Astrocyte (in vitro differentiated cells and primary cell): ENCODE data around the gene ZNF764. TPM values are rescaled to one million over a fixed set of nuclear protein-coding genes. Genes with fewer than 3 reads are reported as not detected.

Experiments used
- DNase-seq: peaks from one replicate; pipeline ENCODE4 v3.0.0-alpha.2; 2010; ENCODE audit warnings: low read depth
- FAIRE-seq: peaks from 2 replicates; lab custom pipeline; 2011; peaks lifted over from hg19 to GRCh38; lab: Jason Lieb, UNC
- H2AFZ ChIP-seq: 2 replicates; pipeline ENCODE4 v1.6.0; 2012; ENCODE audit warnings: low read depth, low read length, inconsistent platforms
- H3K27ac ChIP-seq: 2 replicates; pipeline ENCODE4 v1.5.1; 2011; ENCODE audit warnings: low read depth, low read length, inconsistent platforms
- H3K27me3 ChIP-seq: 2 replicates; pipeline ENCODE4 v1.6.0; 2011; ENCODE audit warnings: low read length, inconsistent platforms; ENCODE audit not compliant: insufficient read depth
- H3K36me3 ChIP-seq: 2 replicates; pipeline ENCODE4 v1.5.1; 2011; ENCODE audit warnings: low read length, inconsistent platforms; ENCODE audit not compliant: insufficient read depth
- H3K4me1 ChIP-seq: 2 replicates; pipeline ENCODE4 v1.5.1; 2011; ENCODE audit warnings: low read length, inconsistent platforms; ENCODE audit not compliant: insufficient read depth
- H3K4me2 ChIP-seq: 2 replicates; pipeline ENCODE4 v1.6.0; 2012; ENCODE audit warnings: low read length, inconsistent platforms
- H3K4me3 ChIP-seq: 2 replicates; pipeline ENCODE4 v1.5.1; 2011; ENCODE audit warnings: low read depth, mild to moderate bottlenecking, low read length, inconsistent platforms; ENCODE audit not compliant: insufficient read depth
- H3K79me2 ChIP-seq: 2 replicates; pipeline ENCODE4 v1.6.0; 2012; ENCODE audit warnings: mild to moderate bottlenecking, low read length, inconsistent platforms; ENCODE audit not compliant: insufficient read depth
- H3K9ac ChIP-seq: 2 replicates; pipeline ENCODE4 v1.6.0; 2012; ENCODE audit warnings: mild to moderate bottlenecking, low read length, inconsistent platforms
- H3K9me3 ChIP-seq: 2 replicates; pipeline ENCODE4 v1.5.1; 2012; ENCODE audit warnings: low read depth, mild to moderate bottlenecking, low read length, inconsistent platforms; ENCODE audit not compliant: insufficient read depth
- H4K20me1 ChIP-seq: 2 replicates; pipeline ENCODE4 v1.6.0; 2012; ENCODE audit warnings: low read length, inconsistent platforms; ENCODE audit not compliant: insufficient read depth
- H3K27ac Mint-ChIP-seq: one replicate; pipeline ENCODE4 v1.8.0; 2021; ENCODE audit warnings: mild to moderate bottlenecking, mixed read lengths; ENCODE audit not compliant: unreplicated experiment
- H3K27me3 Mint-ChIP-seq: one replicate; pipeline ENCODE4 v1.8.0; 2021; ENCODE audit warnings: low read depth, mixed read lengths; ENCODE audit not compliant: unreplicated experiment
- H3K36me3 Mint-ChIP-seq: one replicate; pipeline ENCODE4 v1.8.0; 2021; ENCODE audit warnings: low read depth, mixed read lengths; ENCODE audit not compliant: unreplicated experiment
- H3K4me1 Mint-ChIP-seq: one replicate; pipeline ENCODE4 v1.8.0; 2021; ENCODE audit warnings: low read depth, mixed read lengths; ENCODE audit not compliant: unreplicated experiment
- H3K4me3 Mint-ChIP-seq: one replicate; pipeline ENCODE4 v1.8.0; 2021; ENCODE audit warnings: mild to moderate bottlenecking, moderate library complexity, mixed read lengths; ENCODE audit not compliant: unreplicated experiment
- H3K9me3 Mint-ChIP-seq: one replicate; pipeline ENCODE4 v1.8.0; 2021; ENCODE audit warnings: mild to moderate bottlenecking, mixed read lengths; ENCODE audit not compliant: unreplicated experiment
- EZH2 ChIP-seq: IDR thresholded peaks from 2 replicates; pipeline ENCODE4 v1.6.1; 2012; ENCODE audit warnings: mild to moderate bottlenecking, low read length, inconsistent platforms; ENCODE audit not compliant: insufficient read depth
- total RNA-seq: library from RNA; stranded (reverse); gene quantifications from 2 replicates; pipeline ENCODE4 v1.2.1, GENCODE V29; 2021
- TF ChIP-seq, protein P1 (sequence below): IDR thresholded peaks from 2 replicates; pipeline ENCODE4 v1.5.1; 2011; ENCODE audit warnings: low read depth, mild to moderate bottlenecking, inconsistent platforms, low read length, moderate library complexity; ENCODE audit not compliant: insufficient read depth

ZNF764 gene
- total RNA-seq, 1 donor from 2014 or later = 8.5 TPM

DNA sequence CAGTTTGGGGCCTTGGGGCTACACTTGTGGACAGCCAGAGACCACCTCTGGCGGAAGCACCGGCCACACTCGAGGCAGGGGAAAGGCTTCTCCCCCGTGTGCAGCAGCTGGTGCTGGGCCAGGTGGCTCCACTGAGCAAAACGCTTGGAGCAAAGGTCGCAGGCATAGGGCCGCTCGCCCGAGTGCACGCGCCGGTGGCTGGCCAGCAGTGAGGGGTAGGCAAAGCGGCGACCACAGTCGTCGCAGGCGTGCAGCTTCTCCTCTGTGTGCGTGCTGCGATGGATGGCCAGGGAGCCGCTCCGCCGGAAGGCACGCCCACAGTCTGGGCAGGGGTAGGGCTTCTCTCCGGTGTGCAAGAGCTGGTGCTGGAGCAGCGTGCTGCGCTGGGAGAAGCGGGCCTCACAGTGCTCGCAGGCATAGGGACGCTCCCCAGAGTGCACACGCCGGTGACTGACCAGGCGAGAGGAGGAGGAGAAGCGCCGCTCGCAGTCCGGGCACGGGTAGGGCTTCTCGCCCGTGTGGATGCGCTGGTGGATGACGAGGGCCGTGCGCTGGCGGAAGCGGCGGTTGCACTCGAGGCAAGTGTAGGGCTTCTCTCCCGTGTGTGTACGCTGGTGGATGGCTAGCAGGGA is 46.3 kb upstream of the ZNF764 start:
- Histone ChIP-seq H3K36me3 (peaks cover 7% of the 10 kb centered on the region), H3K79me2 (peaks cover 10% of the 10 kb centered on the region), H2AFZ (no peak overlapping the region), H3K9ac (no peak overlapping the region), H3K27ac (no peak overlapping the region), H4K20me1 (no peaks in the 10 kb centered on the region), H3K4me2 (no peak overlapping the region), H3K4me3 (no peak overlapping the region), H3K27me3 (no peaks in the 10 kb centered on the region), H3K4me1 (peaks cover 6% of the 10 kb centered on the region), H3K9me3 (no peaks in the 10 kb centered on the region)
- Mint-ChIP-seq H3K4me1 (peaks cover 11% of the 10 kb centered on the region), H3K4me3 (no peak overlapping the region), H3K27ac (no peak overlapping the region), H3K27me3 (no peaks in the 10 kb centered on the region), H3K36me3 (peaks cover 11% of the 10 kb centered on the region), H3K9me3 (peaks cover 3% of the 10 kb centered on the region)
- FAIRE-seq (no peak), DNase-seq (no peak)
- TF ChIP-seq EZH2 = no peak
- TF ChIP-seq, protein P1, sequence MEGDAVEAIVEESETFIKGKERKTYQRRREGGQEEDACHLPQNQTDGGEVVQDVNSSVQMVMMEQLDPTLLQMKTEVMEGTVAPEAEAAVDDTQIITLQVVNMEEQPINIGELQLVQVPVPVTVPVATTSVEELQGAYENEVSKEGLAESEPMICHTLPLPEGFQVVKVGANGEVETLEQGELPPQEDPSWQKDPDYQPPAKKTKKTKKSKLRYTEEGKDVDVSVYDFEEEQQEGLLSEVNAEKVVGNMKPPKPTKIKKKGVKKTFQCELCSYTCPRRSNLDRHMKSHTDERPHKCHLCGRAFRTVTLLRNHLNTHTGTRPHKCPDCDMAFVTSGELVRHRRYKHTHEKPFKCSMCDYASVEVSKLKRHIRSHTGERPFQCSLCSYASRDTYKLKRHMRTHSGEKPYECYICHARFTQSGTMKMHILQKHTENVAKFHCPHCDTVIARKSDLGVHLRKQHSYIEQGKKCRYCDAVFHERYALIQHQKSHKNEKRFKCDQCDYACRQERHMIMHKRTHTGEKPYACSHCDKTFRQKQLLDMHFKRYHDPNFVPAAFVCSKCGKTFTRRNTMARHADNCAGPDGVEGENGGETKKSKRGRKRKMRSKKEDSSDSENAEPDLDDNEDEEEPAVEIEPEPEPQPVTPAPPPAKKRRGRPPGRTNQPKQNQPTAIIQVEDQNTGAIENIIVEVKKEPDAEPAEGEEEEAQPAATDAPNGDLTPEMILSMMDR = no peak

DNA sequence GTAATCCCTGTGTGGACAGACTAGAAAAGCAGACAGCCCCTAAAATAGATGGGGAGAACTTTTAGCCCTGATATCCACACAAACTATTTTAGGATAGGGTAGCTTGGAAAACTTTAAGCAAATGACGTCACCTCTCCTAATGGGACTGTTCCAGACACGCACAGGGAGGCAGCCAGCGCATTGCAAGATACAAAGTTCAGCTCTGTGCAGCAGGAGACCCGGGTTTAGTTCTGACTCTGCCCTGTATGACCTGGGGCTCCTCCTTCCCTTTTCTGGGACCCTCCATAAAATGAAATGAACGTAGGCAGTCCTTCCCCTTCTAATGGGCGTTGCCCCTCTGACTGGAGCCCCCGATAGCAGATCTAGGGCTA is 45.8 kb upstream of the ZNF764 start:
- Histone ChIP-seq H3K79me2 (peaks cover 5% of the 10 kb centered on the region), H3K9me3 (no peaks in the 10 kb centered on the region), H4K20me1 (no peaks in the 10 kb centered on the region), H3K4me2 (no peak overlapping the region), H3K27ac (no peak overlapping the region), H3K36me3 (peaks cover 7% of the 10 kb centered on the region), H3K9ac (no peak overlapping the region), H3K4me3 (no peak overlapping the region), H2AFZ (no peak overlapping the region), H3K27me3 (no peaks in the 10 kb centered on the region), H3K4me1 (peaks cover 6% of the 10 kb centered on the region)
- DNase-seq (no peak), FAIRE-seq (no peak)
- peaks cover 11% of the 10 kb centered on the region for H3K36me3 Mint-ChIP-seq
- no peak overlapping the region for H3K27ac Mint-ChIP-seq
- no peak for TF ChIP-seq EZH2
- TF ChIP-seq, protein P1 = no peak
- peak overlapping the region; percentile 14 for H3K4me3 Mint-ChIP-seq
- H3K27me3 Mint-ChIP-seq = no peaks in the 10 kb centered on the region
- H3K4me1 Mint-ChIP-seq = peaks cover 11% of the 10 kb centered on the region
- H3K9me3 Mint-ChIP-seq = peaks cover 3% of the 10 kb centered on the region

- peaks cover 11% of the 10 kb centered on the region for H3K36me3 Mint-ChIP-seq
- H2AFZ ChIP-seq = no peak overlapping the region
- H3K4me2 ChIP-seq = no peak overlapping the region
- no peaks in the 10 kb centered on the region for H4K20me1 ChIP-seq
- no peaks in the 10 kb centered on the region for H3K27me3 ChIP-seq
- no peaks in the 10 kb centered on the region for H3K79me2 ChIP-seq
- H3K9ac ChIP-seq = no peak overlapping the region
- H3K4me3 Mint-ChIP-seq = no peak overlapping the region
- peaks cover 3% of the 10 kb centered on the region for H3K9me3 Mint-ChIP-seq
- no peaks in the 10 kb centered on the region for H3K9me3 ChIP-seq
- FAIRE-seq (no peak), DNase-seq (no peak)
- H3K4me1 Mint-ChIP-seq = peaks cover 11% of the 10 kb centered on the region
- peaks cover 7% of the 10 kb centered on the region for H3K36me3 ChIP-seq
- H3K27ac ChIP-seq = no peak overlapping the region
- no peak overlapping the region for H3K4me3 ChIP-seq
- no peaks in the 10 kb centered on the region for H3K27me3 Mint-ChIP-seq
- H3K4me1 ChIP-seq = peaks cover 6% of the 10 kb centered on the region
- TF ChIP-seq EZH2 = no peak
- TF ChIP-seq, protein P1 = no peak
- H3K27ac Mint-ChIP-seq = no peak overlapping the region
Measured at GRCh38 chr16:30602616-30603277, 44.6 kb upstream of the ZNF764 start.
